Measurements from ENCODE around the gene ZFHX2.

DNA sequence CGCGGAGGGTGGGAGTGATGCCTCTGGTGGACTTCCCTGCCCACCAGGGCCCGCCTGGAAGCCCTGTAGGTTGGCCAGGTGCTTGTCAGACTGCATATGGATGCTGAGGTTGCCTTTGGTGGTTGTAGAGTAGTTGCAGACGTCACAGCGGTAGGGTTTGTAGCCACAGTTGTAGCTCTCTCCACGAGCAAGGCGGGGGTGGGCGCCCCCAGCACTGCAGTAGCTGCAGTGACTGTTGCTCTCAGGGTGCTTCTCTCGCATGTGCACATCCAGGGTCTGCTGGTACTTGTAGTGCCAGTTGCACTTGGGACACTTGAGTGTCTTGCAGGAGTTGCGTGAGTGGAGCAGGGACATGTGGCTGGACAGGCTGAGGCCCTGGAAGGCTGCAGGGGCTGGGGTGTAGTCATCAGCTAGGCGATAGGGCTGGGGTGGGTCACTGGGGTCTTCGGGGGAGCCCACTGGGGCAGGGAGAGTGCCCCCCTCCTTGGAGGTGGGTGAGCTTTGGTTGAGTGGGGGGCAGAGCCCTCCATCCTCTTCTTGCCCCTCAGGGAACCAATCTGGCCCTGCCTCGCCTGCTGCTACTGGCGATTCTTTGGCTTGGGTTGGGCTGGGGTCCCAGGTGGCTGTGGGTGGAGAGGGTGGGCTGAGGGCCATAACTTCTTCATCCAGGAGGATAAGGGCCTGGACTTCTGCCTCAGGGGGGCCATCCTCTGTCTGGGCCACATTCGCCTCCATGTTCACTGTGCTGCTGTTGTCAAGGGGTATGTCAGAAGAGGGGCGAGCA, 17.7 kb downstream of the ZFHX2 start:
- TF ChIP-seq EZH2 (optimal IDR thresholded peaks at IDR 0.05; ENCODE audit: low read depth, low read length) (no peak), EZH2phosphoT487 (IDR thresholded peaks at IDR 0.05; ENCODE audit: low read length) (no peak)
- TF ChIP-seq, protein P1, sequence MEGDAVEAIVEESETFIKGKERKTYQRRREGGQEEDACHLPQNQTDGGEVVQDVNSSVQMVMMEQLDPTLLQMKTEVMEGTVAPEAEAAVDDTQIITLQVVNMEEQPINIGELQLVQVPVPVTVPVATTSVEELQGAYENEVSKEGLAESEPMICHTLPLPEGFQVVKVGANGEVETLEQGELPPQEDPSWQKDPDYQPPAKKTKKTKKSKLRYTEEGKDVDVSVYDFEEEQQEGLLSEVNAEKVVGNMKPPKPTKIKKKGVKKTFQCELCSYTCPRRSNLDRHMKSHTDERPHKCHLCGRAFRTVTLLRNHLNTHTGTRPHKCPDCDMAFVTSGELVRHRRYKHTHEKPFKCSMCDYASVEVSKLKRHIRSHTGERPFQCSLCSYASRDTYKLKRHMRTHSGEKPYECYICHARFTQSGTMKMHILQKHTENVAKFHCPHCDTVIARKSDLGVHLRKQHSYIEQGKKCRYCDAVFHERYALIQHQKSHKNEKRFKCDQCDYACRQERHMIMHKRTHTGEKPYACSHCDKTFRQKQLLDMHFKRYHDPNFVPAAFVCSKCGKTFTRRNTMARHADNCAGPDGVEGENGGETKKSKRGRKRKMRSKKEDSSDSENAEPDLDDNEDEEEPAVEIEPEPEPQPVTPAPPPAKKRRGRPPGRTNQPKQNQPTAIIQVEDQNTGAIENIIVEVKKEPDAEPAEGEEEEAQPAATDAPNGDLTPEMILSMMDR (IDR thresholded peaks at IDR 0.05; ENCODE audit: low read length) = no peak

All from MM.1S (cell line).